HG02981 (cell line): ENCODE measurements around the gene AGPS.
"Not testable (repeated sequence)": the region's sequence is repeated elsewhere in the genome, so short reads cannot be mapped to it uniquely, and the experiment has no call there.

Experiments used
- ATAC-seq: cut with Tn5 transposase; IDR thresholded peaks from one replicate; pipeline ENCODE4 v1.9.1; 2021; ENCODE audit warnings: mild to moderate bottlenecking, moderate library complexity; ENCODE audit not compliant: unreplicated experiment

The AGPS gene

DNA sequence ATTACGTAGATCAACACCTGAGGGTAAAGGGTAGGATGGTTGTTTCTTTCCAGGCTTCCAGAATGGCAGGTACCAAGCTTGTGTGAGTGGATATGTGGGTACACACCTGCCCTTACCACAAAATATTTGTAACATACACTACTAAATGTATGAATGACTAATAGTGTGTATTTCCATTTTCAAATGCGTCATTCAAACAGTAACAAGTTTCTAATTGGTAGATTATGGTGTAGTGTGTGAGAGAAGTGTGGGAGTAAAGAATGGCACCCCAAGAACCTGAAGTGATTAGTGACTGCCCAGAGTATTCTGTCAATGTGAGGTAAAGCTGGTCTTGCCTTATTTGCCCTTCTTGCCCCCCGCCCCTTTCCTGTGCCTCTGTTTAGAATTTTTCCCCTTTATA, 21.1 kb downstream of the AGPS start:
- no peak for ATAC-seq

DNA sequence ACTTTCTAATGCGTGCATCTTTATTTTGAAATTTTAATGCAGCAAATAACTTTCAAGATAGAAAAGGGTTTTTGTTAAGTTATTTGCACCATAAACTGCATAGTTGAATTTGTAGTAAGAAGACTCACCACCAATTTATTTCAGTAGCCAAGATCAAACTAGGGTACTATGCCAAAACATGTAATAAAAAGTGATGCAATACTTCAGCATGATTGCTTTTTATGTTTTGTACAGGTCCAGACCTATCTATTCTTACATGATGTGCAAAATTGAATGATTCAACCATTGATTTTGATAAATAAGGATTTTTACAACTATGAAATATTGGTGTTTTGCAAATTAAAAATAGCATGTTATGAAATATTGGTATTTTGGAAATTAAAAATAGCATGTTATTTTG, 26.7 kb downstream of the AGPS start:
- no peak for ATAC-seq

DNA sequence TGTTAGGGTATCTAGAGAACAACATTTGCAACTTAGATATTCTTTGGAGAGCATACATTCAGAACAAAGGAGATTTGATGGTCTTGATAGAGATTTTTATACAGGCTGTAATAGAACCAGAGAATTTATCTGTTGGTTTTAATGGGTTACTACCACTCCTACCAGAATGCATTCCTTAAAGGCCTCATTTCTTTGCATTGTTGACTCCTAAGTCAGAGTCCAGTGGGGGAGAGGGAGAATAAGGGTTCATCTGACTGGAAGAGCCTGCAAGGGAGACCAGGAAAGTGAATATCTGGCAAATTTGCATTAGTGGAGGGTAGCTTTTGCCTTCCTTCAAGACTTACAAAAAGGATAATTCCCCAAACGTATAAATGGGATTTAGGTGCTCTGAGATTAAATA, 29.7 kb downstream of the AGPS start:
- no peak for ATAC-seq

DNA sequence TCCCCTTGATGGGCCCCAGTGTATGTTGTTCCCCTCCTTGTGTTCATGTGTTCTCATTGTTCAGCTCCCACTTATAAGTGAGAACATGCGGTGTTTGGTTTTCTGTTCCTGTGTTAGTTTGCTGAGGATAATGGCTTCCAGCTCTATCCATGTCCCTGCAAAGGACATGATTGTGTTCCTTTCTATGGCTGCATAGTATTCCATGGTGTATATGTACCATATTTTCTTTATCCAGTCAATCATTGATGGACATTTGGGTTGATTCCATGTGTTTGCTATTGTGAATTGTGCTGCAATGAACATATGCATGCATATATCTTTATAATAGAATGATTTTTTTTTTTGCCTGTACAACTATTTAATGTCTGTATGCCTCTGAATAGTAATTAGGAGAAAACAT, 31.5 kb downstream of the AGPS start:
- ATAC-seq, result not testable (repeated sequence)

DNA sequence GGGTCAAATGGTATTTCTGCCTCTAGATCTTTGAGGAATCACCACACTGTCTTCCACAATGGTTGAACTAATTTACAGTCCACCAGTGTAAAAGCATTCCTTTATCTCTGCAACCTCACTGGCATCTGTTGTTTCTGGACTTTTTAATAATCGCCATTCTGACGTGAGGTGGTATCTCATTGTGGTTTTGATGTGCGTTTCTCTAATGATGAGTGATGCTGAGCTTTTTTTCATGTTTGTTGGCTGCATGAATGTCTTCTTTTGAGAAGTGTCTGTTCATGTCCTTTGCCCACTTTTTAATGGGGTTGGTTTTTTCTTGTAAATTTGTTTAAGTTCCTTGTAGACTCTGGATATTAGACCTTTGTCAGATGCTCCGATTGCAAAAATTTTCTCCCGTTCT, 32.0 kb downstream of the AGPS start:
- ATAC-seq, result not testable (repeated sequence)

DNA sequence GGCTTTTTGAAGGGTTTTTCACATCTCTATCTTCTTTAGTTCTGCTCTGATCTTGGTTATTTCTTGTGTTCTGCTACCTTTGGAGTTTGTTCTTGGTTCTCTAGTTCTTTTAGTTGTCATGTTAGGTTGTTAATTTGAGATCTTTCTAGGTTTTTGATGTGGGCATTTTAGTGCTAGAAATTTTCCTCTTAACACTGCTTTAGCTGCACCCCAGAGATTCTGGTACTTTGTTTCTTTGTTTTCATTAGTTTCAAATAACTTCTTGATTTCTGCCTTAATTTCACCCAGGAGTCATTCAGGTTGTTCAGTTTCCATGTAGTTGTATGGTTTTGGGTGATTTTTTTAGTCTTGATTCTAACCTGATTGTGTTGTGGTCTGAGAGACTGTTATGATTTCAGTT, 34.7 kb downstream of the AGPS start:
- ATAC-seq, result no peak

DNA sequence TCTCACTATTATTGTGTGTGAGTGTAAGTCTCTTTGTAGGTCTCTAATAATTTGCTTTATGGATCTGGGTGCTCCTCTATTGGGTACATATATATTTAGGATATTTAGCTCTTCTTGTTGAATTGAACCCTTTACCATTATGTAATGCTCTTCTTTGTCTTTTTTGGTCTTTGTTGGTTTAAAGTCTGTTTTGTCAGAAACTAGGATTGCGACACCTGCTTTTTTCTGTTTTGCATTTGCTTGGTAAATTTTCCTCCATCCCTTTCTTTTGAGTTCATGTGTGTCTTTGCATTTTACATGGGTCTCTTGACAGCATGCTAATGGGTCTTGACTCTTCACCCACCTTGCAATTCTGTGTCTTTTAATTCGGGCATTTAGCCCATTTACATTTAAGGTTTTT, 35.4 kb downstream of the AGPS start:
- not testable (repeated sequence) for ATAC-seq

DNA sequence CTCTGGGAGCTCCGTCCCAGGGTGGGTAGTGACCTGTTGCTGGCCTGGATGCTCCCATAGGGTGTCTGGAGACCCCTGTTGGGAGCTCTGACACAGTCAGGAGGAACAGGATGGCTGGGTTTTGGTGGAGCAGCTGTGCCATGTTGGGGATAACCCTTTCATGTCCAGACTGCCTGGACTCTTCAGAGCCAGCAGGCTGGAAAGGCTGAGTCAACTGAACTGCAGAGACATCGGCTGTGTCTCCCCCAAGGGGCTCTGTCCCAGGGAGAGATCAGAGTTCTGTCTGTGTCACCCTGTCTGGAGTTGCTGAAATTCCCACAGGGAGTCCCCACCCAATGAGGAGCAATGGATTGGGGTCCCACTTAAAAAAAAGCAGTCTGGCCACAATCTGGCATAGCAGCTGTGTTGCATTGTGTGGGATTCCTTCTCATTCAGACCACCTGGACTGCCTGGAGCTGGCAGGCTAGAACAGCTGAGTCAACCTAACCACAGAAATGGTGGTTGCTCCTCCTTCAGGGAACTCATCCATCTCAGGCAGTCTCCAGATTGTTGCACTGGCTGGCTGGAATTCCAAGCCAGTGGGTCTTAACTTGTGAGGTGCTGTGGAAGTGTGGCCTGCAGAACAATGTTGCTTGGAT, 37.2 kb downstream of the AGPS start:
- ATAC-seq, result no peak

DNA sequence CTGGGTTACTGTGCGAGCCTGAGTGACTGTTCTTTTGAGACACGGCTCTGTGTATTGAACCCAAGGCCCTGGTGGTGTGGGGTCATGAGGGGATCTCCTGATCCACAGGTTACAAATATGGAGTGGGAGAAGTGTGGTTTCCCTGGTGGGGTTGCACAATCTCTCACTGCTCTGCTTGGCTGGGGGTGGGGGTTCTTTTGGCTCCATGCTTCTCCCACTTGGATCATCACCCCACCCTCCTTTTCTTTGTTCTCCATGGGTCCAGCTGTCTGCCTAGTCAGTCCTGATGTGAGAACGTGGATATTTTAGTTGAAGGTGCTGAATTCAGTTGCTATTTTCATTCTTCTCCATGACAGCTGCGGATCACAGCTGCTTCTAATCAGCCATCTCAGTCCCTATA, 37.8 kb downstream of the AGPS start:
- ATAC-seq, result no peak

DNA sequence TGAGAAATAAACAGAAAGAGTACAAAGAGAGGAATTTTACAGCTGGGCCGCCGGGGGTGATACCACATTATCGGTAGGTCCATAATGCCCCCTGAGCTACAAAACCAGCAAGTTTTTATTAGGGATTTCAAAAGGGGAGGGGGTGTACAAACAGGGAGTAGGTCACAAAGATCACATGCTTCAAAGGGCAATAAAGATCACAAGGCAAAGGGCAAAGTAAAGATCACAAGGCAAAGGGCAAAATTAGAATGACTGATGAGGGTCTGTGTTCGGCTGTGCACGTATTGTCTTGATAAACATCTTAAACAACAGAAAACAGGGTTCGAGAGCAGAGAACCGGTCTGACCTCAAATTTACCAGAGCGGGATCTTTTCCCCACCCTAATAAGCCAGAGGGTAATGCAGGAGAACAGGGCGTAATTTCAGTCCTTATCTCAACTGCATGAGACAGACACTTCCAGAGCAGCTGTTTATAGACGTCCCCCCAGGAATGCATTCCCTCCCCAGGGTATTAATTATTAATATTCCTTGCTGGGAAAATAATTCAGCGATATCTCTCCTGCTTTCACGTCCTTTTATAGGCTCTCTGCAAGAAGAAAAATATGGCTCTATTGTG, 38.6 kb downstream of the AGPS start:
- not testable (repeated sequence) for ATAC-seq

DNA sequence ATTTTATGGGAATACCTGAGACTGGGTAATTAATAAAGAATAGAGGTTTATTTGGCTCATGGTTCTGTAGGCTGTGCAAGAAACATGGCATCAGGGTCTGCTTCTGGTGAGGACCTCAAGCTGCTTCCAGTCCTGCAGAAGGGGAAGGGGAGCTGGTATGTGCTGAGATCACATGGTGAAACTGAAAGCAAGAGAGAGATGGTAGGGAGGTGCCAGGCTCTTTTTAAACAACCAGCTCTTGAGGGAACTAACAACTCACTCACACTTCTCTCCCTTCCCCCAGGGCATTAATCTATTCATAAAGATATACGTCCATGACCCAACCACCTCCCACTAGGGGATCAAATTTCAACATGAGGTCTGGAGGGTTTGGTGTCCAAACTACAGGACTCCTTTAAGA, 40.1 kb downstream of the AGPS start:
- ATAC-seq, result no peak

DNA sequence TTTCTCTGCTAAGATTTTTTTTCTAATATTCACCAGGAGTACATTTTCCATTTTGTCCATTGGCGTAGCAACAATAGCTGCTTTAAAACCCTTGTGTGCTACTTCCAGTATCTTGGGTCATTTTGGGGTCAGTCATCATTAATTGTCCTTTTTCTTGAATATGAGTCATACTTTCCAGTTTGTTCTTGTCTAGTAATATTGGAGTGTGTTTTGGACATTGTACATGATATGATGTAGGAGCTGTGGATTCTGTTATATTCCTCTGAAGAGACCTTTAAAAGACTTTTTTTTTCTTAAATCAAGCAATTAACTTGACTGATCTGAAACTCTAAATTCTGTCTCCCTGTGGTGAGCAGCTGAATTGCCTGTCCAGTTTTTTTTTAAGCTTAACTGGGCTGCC, 40.8 kb downstream of the AGPS start:
- no peak for ATAC-seq

DNA sequence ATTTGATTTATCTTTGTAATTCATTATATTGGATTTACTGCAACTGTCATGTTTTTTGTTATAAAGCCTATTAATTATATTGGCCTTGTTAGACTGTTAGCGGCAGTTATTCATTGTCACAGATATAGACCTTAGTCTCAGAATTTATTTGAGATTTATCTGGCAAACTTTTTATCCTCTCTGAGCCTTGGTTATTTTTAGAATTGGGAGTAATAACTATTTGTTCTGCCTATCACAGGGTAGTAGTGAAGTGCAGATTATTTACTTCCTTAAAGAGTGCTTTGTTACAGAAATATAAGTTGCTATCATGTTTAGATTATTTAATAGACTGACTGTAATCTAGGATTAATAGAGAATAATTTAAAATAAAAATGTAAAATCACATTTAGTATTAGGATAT, 41.9 kb downstream of the AGPS start:
- ATAC-seq, result no peak

DNA sequence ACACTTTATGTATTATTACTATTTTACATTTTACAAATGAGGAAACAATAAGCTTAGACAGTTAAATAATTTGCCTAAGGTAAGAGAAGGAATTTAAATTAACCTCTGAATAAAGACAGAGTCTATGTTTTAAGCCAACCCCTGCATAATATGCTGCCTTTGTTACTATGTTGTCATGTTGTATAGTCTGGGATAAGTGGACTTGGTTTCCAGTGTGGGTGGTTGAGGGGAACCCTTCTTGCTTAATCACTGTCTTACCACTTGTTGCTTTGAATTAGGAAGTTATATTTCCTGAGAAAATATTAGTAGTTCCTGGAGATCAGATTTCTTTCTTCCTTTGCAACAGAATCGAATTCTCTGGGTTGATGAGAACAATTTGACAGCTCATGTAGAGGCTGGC, 52.6 kb downstream of the AGPS start:
- ATAC-seq, result no peak

DNA sequence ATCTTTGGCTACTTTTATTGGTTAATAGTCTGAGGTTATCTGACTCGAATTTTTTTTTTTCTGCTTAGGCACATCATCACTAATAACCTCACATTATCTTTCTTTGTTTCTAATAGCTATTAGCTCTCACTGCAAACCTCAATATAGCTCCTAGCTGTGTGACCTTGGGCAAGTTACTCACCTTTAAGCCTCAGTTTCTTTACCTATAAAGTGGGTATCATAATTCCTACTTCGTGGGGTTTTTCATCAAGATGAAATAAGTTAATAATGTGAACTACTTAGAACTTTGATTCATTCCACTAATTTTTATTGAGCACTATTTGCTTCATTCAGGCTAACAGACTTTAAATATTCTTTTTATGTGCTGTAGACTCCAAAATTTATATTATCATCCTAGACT, 55.5 kb downstream of the AGPS start:
- ATAC-seq, result no peak

DNA sequence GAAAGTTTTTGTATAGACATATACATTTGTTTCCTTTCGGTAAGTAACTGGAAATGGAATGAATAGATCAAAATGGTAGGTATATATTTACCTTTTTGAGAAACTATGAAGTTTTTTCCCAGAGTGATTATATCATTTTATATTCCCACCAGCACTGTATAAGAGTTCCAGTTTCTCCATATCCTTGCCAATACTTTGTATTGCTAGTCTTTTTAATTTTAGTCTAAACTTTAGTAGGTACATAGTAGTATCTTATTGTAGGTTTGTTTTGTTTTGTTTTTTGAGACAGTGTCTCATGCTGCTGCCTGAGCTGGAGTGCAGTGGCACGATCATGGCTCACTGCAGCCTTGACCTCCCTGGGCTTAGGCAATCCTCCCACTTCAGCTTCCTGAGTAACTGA, 56.6 kb downstream of the AGPS start:
- ATAC-seq, result no peak

DNA sequence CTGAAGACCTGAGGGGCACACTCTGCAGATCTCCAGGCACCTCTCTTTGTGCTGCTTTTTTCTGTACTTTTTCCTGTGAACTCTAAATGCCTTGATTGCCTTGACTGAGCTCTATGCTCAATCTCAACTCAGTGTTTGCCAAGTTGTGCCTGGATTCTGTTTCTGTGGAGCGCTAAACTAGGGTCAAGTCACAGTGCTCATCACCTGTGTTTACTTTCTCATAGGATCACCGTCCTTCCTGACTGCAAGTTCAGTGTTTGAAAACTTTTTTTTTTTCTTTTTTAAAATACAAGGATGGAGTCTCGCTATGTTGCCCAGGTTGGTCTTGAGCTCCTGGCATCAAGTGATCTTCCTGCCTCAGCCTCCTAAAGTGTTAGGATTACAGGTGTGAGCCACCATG, 62.6 kb downstream of the AGPS start:
- no peak for ATAC-seq

DNA sequence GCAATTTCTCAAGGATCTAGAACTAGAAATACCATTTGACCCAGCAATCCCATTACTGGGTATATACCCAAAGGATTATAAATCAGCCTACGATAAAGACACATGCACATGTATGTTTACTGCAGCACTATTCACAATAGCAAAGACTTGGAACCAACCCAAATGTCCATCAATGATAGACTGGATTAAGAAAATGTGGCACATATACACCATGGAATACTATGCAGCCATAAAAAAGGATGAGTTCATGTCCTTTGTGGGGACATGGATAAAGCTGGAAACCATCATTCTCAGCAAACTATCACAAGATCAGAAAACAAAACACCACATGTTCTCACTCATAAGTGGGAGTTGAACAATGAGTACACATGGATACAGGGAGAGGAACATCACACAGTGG, 67.2 kb downstream of the AGPS start:
- not testable (repeated sequence) for ATAC-seq

DNA sequence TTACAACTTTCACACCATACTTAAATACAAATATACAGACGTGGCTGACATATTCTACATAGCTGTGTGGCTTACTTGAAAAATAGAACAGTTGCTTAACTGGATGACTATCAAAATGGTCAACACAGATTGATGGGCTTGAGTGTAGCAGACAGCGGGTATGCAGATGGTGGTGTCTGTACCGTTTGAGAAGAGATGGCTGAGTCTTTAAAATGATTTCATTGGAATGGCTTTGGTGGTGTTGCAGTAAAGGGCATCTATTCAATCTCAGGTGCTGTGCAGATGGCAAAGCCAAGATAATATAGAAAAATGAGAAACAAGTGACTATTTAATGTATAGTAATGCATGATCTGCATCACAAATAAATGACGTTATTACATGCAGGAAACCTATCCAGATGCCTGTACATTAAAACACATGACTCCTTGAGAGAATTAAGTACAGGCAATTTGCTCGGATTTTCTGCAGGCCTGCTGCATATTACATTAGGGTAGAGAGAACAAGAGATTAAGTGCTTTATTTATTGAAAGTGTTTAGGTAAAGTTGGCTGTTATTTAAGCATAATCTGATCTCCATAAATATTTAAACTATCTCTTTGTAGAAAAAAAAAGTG, 68.5 kb downstream of the AGPS start:
- no peak for ATAC-seq

DNA sequence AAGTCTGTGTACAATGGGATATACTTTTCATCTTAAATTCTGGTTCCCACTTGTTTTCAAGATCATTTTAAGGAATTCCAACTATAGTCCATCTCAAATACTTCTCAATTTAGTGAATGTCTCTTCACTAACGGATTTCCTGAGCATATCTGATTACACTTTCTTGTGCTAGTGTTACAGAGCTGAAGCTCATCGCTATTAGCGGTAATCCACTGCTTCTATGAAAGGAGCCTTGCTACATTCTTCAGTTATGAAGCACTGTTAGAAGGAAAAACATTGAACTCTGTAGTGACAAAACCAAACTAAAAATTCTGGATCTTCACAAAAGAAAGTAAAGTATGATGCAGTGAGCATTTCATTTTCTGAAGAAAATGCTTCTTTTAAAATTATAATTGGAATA, 72.0 kb downstream of the AGPS start:
- no peak for ATAC-seq

DNA sequence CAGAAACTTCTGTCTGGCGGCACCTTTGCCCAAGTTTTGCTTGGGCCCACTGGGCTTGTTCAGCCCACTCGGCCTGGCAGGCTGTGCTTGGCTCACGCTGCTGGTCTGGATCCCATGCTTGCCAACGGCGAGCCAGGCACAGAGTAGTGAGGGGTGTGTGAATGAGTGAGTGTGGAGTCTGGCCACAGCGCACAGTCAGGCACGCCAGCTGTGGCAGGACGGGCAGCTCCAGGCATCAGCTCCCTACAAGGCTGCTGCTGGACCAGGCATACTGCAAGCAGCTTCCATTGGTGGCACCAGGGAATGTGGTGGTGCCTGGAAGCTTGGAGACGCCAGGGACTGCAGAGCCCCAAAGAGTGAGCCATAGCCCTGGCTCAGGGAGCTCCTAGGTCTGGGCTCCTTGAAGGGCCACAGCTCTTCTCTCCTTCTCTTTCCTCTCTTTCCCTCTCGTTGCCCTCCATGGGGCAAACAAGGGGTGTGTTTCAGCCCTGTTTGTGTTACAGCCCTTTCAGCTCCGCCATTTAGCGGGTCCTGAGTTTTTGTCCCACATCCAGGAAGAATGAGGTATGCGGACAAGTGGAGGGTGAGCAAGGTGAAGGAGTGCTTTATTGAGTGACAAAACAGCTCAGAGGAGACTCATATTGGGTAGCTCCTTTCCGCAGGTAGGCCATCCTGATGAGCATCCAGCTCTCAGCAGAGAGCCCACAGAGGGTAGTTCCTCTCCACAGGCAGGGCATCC, 73.0 kb downstream of the AGPS start:
- no peak for ATAC-seq
